ENCODE results near the gene PRLH.

Gene PRLH

DNA sequence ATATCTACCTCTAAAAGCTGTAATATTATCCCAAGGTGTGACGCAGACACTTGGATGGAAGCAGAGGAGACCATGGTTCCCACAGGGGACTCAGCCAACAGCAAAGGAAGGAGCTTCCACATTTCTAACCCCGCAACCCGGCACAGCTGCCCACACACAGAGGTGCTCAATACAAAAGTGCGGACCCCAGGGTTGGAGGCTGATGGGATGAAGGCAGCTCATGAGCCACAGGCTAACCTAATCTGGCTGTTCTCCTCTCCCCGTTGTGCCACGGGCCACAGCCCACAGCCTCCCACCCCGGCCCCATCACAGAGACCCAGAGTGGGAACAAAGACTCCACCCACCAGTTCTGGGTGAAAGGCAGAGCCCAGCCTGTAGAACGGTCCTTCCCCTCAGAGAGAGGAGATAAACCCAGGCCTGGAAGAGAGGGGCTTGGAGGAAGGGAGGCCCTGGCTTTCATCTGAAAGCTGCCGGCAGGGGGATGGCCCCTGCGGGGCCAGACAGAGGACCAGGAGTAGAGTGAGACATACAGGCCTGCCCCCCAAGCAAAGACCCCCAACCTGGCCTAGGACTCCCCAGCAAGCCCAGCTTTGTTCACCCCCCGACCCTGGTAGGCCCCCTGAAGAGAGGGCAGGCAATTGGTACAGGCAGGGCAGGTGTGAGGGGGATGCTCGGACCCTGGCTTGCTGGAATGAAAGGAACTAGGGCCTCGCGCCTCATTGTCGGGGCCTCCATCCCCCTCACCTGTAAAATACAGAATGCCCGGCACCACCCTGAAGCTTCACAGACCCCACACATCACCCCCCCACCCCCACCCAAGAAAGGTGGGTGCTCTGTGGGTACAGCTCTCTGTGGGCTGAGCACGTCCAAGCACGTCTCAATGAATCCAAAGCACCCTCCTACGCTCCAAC, 17.3 kb downstream of the PRLH start:
- Histone ChIP-seq H2AFZ (ENCODE audit: low read depth, low read length) (no peak overlapping the region), H3K9me3 (ENCODE audit: insufficient read depth, low read length) (no peaks in the 10 kb centered on the region), H4K20me1 (ENCODE audit: insufficient read depth, low read length) (no peaks in the 10 kb centered on the region), H3K79me2 (ENCODE audit: low read length) (no peaks in the 10 kb centered on the region), H3K36me3 (replicated peaks; ENCODE audit: low read depth, low read length) (no peaks in the 10 kb centered on the region), H3K4me1 (ENCODE audit: low read length) (0 out of 2 replicates have a peak, but pooled peaks cover 3% of the 10 kb centered on the region), H3K4me3 (ENCODE audit: low read length) (no peak overlapping the region), H3K4me2 (ENCODE audit: low read length) (no peak overlapping the region), H3K27me3 (ENCODE audit: low read depth, low read length) (0 out of 2 replicates have a peak, but pooled peaks cover 3% of the 10 kb centered on the region), H3K9ac (ENCODE audit: low read length) (no peak overlapping the region), H3K27ac (ENCODE audit: low read length) (no peak overlapping the region)
- TF ChIP-seq EZH2phosphoT487 (IDR thresholded peaks at IDR 0.05; ENCODE audit: low read depth): no peak
- TF ChIP-seq, protein P1, sequence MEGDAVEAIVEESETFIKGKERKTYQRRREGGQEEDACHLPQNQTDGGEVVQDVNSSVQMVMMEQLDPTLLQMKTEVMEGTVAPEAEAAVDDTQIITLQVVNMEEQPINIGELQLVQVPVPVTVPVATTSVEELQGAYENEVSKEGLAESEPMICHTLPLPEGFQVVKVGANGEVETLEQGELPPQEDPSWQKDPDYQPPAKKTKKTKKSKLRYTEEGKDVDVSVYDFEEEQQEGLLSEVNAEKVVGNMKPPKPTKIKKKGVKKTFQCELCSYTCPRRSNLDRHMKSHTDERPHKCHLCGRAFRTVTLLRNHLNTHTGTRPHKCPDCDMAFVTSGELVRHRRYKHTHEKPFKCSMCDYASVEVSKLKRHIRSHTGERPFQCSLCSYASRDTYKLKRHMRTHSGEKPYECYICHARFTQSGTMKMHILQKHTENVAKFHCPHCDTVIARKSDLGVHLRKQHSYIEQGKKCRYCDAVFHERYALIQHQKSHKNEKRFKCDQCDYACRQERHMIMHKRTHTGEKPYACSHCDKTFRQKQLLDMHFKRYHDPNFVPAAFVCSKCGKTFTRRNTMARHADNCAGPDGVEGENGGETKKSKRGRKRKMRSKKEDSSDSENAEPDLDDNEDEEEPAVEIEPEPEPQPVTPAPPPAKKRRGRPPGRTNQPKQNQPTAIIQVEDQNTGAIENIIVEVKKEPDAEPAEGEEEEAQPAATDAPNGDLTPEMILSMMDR (IDR thresholded peaks at IDR 0.05; ENCODE audit: low read depth, low read length): no peak

DNA sequence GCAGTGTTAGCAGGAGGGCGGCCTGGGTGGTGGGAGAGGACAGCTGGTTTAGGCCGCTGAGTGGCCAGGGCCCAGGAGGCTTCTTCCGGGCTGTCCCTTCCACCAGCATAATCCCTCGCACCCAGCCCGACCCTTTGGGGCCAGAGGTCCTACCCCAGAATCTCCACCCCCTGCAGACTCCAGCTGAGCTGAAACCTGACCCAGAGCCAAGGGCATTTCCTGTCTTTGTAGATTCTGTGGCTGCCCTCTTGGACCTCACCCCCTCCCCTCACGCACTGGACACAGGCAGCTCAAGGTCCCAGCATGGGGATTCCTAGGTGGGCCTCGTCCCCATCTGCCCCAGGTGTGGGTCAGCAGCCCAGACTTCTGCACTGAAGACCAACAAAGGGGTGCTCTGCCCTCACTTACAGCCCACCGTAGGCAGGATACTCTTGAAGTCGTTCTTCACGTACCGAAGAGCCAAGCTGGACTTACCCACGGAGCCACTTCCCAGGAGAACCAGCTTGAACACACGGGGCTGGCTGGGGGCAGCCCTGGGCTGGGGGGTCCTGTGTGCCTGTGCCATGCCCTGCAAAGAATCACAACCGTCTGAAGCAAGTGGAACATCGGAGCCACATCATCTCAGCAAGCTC, 19.3 kb downstream of the PRLH start:
- 0 out of 2 replicates have a peak, but pooled peaks cover 3% of the 10 kb centered on the region for H3K4me1 ChIP-seq (ENCODE audit: low read length)
- TF ChIP-seq, protein P1 (IDR thresholded peaks at IDR 0.05; ENCODE audit: low read depth, low read length): no peak
- TF ChIP-seq EZH2phosphoT487 (IDR thresholded peaks at IDR 0.05; ENCODE audit: low read depth): no peak
- H3K9ac ChIP-seq (ENCODE audit: low read length): no peak overlapping the region
- H3K4me2 ChIP-seq (ENCODE audit: low read length): no peak overlapping the region
- H3K79me2 ChIP-seq (ENCODE audit: low read length): no peaks in the 10 kb centered on the region
- H3K36me3 ChIP-seq (replicated peaks; ENCODE audit: low read depth, low read length): no peaks in the 10 kb centered on the region
- no peaks in the 10 kb centered on the region for H3K9me3 ChIP-seq (ENCODE audit: insufficient read depth, low read length)
- no peak overlapping the region for H2AFZ ChIP-seq (ENCODE audit: low read depth, low read length)
- no peak overlapping the region for H3K4me3 ChIP-seq (ENCODE audit: low read length)
- no peak overlapping the region for H3K27ac ChIP-seq (ENCODE audit: low read length)
- peaks cover 7% of the 10 kb centered on the region; the same call in 1 of the 2 replicates for H3K27me3 ChIP-seq (ENCODE audit: low read depth, low read length)
- no peaks in the 10 kb centered on the region for H4K20me1 ChIP-seq (ENCODE audit: insufficient read depth, low read length)

DNA sequence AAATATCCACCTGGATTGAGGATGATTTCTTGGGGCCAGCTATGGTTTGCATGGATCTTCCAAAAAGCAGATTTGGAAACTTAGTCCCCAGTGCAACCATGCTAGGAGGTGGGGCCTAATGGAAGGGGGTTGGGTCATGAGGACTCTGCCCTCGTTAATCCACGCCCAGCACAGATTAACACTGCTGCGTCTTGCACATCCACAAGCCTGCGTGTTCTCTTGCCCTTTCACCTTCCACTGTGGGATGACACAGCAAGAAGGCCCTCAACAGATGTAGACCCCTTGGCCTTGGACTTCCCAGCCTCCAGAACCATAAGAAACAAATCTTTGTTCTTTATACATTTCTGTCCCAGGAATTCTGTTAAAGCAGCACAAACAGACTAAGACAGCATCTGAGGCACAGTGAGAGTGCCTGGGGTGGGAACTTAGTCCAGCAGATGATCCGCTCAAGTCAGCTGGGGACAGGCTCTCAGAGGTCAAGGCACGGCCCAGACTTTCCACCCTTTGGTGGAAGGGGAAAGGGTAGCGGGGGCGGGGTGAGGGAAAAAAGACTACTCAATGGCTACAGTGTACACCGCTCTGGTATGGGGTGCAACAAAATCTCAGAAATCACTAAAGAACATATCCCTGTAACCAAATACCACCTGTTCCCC, 21.8 kb downstream of the PRLH start:
- H3K27ac ChIP-seq (ENCODE audit: low read length): no peak overlapping the region
- H3K27me3 ChIP-seq (ENCODE audit: low read depth, low read length): peaks cover 7% of the 10 kb centered on the region; the same call in 1 of the 2 replicates
- H3K9me3 ChIP-seq (ENCODE audit: insufficient read depth, low read length): no peaks in the 10 kb centered on the region
- no peak overlapping the region for H3K9ac ChIP-seq (ENCODE audit: low read length)
- no peaks in the 10 kb centered on the region for H3K36me3 ChIP-seq (replicated peaks; ENCODE audit: low read depth, low read length)
- H3K4me2 ChIP-seq (ENCODE audit: low read length): no peak overlapping the region
- TF ChIP-seq, protein P1 (IDR thresholded peaks at IDR 0.05; ENCODE audit: low read depth, low read length): no peak
- TF ChIP-seq EZH2phosphoT487 (IDR thresholded peaks at IDR 0.05; ENCODE audit: low read depth): no peak
- H3K79me2 ChIP-seq (ENCODE audit: low read length): no peaks in the 10 kb centered on the region
- no peaks in the 10 kb centered on the region for H3K4me1 ChIP-seq (ENCODE audit: low read length)
- H2AFZ ChIP-seq (ENCODE audit: low read depth, low read length): no peak overlapping the region
- H3K4me3 ChIP-seq (ENCODE audit: low read length): no peak overlapping the region
- no peaks in the 10 kb centered on the region for H4K20me1 ChIP-seq (ENCODE audit: insufficient read depth, low read length)

Data from OCI-LY3 (cell line).